Measurements from ENCODE around the gene MS4A10.

DNA sequence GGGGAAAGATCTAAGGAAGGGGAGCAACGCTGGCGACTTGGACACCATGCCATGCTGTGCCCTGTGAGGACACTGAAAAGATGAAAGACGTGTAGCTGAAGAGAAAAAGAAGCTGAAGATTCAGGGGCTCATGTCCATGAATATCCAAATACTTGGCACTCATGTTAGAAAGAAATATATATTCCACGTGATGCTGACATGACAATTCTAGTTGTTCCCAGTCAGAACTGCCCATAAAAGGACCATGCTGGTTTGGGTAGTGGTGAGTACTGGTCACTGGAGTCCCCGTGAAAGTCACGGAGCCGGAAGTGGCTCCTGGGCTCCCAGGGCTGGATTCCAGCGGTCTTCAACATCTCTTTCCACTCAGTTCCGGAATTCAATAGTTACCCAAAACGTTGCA lies 18.6 kb upstream of the MS4A10 start:
- TF ChIP-seq CTCF (IDR thresholded peaks at IDR 0.05) (no peak), POLR2A (IDR thresholded peaks at IDR 0.05) (no peak)
